ENCODE results near the gene GPX4.
A peak's percentile ranks its signal among the peaks of the same experiment; 100 is the strongest.

Gene GPX4

GRCh38 chr19:1132552-1133383 is 29.0 kb downstream of the GPX4 start:
- DNase-seq = no peak

DNA sequence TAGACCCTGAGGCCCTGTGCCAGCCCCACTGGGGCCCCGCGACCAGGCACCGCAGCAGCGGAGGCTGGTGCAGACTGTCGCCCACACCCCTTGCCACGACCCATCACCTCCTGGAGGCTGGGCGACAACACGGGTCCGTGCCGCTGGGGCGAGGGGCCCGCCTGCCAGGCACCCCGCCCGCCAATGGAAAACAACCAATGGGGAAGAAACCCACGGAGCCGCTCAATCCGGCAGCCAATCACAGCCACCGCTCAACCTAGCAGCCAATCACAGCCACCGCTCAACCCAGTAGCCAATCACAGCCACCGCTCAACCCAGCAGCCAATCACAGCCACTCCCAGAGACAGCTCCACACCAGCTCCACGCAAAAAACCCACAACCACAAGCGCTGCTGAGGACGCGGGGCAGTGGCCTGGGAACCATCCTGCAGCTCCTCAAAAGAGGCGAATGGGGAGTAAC is 29.7 kb downstream of the GPX4 start:
- peak; percentile 2 for DNase-seq

DNA sequence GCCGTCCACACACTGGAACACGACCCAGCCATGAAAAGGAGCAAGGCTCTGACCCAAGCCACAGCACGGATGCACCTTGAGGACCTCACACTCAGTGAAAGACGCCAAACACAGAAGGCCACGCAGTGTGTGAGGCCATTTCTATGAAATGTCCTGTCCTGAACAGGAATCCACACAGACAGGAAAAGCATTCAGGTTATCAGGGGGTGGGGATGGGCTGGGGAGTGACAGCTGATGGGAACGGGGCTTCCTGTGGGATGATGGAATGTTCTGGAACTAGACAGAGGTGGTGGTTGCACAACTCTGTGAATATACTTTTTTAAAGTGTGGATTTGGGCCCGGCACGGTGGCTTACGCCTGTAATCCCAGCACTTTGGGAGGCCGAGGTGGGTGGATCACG is 30.6 kb downstream of the GPX4 start:
- no peak for DNase-seq

DNA sequence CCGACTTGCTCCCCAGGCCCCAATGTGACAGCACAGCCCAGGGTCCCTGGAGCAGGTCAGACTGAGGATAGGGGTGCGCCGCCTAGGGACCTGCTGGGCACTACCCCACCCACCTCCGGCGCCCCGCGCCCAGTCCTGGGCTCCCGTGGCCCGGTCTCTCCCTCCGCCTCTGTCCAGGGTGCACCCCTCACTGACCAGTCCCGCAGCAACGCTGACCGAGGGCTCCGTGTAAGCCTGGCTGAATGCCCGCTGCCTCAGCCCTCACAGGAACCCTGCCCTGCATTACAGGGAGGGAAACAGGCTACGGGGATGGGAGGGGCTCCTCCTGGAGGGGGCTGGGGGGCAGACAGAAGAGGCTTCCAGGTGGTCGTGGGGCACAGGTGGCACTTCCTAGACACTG is 31.7 kb downstream of the GPX4 start:
- DNase-seq = no peak

- no peak for DNase-seq
Measured at GRCh38 chr19:1136201-1136600, 32.4 kb downstream of the GPX4 start.

DNA sequence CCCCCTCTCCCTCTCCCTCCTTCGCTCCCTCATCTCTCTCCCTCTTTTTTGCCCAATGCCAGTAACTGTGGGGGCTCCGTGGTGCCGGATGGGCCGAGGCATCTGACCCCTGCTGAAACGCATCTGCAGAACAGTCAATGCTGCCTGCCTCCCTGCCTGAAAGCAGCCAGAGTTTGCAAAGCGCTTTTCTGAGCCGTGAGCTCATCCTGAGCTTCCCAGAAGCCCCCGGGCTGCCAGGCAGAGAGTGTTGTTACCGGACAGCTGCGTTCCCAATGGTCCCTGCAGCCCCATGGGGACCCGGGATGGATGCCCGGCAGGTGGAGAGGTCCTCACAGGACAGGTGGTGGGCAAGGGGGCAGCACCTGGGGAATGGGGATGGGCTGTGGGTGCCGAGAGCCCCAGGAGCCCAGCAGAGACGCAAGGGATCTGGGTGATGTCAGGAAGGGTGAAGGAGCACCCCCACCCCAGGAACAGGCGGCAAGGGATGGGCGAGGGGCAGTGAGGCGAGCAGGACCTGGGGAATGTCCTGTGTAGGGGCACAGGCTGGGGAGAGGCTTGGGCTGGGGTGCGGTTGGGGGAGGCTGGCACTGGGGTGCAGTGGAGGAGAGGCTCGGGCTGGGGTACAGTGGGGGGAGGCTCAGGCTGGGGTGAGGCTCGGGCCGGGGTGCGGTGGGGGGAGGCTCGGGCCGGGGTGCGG is 33.0 kb downstream of the GPX4 start:
- DNase-seq = no peak

GRCh38 chr19:1138121-1138520 is 34.3 kb downstream of the GPX4 start:
- no peak for DNase-seq

DNA sequence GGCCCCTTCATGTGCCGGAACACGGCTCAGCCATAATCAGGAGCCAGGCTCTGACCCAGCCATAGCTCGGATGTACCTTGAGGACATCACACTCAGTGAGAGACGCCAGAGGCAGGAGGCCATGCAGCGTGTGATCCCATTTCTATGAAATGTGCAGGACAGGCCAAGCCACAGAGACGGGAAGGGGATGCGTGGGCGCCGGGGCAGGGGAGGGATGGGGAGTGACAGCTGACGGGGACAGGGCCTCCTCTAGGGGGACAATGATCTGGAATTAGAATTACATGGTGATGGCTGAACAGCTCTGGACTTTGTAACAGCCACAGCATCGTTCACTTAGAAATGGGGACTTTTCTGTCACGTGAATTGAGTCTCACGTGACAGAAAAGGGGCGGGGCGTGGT is 35.3 kb downstream of the GPX4 start:
- DNase-seq = no peak

- DNase-seq = no peak
Measured at GRCh38 chr19:1140272-1141027, 36.7 kb downstream of the GPX4 start.

GRCh38 chr19:1141944-1142343 is 38.1 kb downstream of the GPX4 start:
- no peak for DNase-seq

DNA sequence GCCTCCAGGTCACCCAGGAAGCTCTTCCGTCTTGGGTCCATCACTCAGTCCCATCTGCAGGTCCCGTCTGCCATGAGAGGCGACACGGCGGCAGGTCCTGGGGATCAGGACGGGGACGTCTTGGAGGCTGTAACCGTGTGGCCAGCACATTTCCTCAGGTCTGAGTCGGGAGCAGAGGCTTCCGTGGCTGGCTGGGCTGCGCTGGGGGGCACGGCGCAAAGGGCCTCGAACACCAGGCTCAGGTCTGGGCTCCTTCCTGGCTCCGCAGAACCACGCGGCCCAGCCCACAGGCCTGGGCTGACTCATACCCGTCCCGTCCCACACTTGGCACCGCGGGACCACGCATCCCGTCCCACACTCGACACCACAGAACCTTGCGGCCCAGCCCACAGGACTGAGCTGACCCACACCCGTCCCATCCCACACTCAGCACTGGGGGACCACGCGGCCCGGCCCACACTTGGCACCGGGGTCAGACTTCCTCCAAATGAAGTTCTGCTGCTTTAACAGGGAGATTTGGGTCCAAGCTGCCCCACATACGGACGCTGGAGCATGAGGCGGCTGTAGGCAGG is 40.1 kb downstream of the GPX4 start:
- no peak for DNase-seq

GRCh38 chr19:1144741-1145140 is 40.9 kb downstream of the GPX4 start:
- DNase-seq = no peak

DNA sequence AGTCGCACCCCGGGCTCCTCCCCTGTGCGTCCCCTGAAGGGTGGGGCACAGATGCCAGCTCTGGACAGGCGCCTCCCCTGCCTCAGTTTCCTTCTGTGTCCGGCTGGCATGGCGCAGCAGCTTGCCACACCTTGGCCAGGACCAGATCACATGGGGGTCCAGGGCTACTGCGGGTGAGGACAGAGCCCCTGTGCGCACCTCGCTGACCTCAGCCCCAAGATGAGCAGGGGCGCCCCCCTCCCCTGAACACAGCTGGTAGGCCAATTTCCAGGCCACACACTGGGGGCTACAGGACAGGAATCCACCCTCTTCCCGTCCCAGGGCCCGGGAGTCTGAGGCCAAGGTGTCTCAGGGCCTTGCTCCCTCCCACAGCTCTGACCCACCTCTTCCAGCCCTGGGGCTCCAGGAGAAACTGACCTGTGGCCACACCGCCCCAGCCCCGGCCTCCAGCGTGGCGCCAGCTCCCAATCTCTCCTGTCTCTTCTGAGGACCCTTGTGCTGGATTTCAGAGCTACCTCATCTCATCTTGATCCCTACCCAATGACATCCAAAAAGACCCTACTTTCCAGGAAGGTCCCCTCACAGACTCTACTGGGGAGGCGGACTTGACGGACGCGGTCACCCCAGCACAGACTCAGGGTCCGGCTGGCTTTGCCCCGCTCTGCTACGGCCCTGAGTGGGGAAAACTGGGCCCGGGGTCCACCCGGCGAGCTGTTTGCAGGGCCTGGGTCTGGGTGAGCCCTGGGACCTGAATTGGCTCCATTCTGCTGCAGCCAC is 42.0 kb downstream of the GPX4 start:
- no peak for DNase-seq

DNA sequence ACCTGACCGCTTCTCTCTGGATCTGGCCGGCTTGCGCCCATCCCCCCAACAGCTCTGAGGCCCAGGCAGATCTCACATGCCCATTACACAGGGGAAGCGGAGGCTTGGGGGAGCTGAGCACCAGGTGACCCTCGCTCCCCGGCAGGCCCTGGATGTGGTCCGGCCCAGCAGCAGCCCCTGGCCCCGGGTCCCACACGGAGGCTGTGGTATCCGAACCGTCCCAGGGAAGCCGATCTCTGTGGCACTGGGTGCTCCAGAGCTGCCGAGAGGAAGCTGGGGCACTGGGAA is 42.6 kb downstream of the GPX4 start:
- DNase-seq = no peak

- DNase-seq = no peak
Measured at GRCh38 chr19:1146858-1147780, 43.3 kb downstream of the GPX4 start.

GRCh38 chr19:1147934-1148549 is 44.2 kb downstream of the GPX4 start:
- DNase-seq = no peak

GRCh38 chr19:1149259-1150045 is 45.7 kb downstream of the GPX4 start:
- DNase-seq = no peak

DNA sequence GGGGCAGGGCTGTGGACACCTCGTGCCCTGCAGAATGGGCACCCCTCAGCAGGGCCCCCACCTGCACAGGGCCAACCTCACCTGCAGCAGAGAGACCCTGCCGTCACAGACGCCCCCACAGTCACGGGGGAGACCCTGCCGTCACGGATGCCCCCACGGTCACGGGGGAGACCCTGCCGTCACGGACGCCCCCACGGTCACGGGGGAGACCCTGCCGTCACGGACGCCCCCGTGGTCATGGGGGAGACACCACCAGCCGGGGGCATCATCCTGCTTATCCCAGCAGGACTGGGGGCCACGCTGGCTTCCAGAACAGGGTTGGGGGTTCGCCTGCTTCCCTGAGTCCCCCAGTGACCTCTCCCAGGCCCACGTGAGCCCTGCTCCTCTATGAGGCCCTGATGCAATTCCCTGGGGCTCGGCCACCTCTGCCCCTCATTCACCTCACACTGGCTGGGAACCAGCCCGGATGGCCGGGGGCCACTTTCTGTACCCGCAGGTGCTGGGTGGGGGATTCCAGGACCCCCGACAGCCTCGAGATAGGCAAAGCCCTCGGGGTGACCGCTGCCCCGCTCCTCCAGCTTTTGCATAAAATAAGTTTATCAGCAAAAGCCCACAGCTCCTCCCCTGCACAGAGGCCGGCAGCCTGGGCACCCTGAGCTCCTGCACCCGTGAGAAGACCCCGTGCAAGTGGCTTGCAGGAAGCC is 46.7 kb downstream of the GPX4 start:
- no peak for DNase-seq

DNA sequence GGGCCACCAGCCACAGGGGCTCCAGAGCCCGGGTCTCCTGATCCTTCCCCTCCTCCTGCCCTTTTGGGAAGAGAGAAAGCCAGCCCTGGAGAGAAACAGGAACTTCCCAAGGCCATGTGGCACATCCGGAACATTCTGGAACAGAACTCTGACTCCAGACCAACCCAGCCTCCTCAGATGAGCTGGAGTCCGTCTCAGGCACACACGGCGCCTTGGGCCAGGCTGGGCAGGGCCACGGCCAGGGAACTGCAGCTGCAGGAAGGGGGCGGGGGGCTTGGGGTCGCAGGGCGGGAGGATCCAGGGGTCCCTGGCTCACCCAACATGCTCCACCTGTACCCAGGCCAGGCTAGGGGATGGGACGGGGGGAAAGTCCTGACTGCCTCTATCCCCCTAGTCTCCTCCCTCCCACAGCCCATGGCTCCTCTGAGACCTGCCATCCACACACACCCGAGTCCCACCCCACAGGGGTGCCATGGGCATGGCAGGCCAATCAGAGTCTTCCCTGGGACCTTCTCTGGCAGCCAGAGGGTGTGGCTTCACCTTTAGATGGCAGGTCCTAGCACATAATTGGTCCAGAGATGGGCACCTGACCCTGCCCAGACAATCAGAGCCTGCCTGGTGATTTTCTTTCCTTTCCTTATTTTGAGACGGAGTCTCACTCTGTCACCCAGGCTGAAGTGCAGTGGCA is 47.4 kb downstream of the GPX4 start:
- DNase-seq = no peak
